Embryonic facial prominence (tissue), 1 donor: ENCODE data around the gene BANP.
"Not testable (repeated sequence)": the region's sequence is repeated elsewhere in the genome, so short reads cannot be mapped to it uniquely, and the experiment has no call there.

Source experiments
- DNase-seq: peaks from one replicate; pipeline ENCODE4 v3.0.0-alpha.2; 2016; ENCODE audit errors: extremely low spot score

BANP gene

GRCh38 chr16:87996962-87997880, 46.0 kb downstream of the BANP start:
- DNase-seq, result no peak

- not testable (repeated sequence) for DNase-seq
These were observed 47.1 kb downstream of the BANP start for GRCh38 chr16:87998184-87998793.

- DNase-seq, result not testable (repeated sequence)
These were observed 47.8 kb downstream of the BANP start for GRCh38 chr16:87998992-87999391.

- no peak for DNase-seq
These were observed 51.0 kb downstream of the BANP start for GRCh38 chr16:88002211-88002610.

GRCh38 chr16:88002749-88003148, 51.5 kb downstream of the BANP start:
- DNase-seq, result no peak

GRCh38 chr16:88003316-88003715, 52.1 kb downstream of the BANP start:
- no peak for DNase-seq

- DNase-seq, result no peak
These were observed 52.5 kb downstream of the BANP start for GRCh38 chr16:88003736-88004135.

- no peak for DNase-seq
These were observed 53.2 kb downstream of the BANP start for GRCh38 chr16:88004391-88004790.

- DNase-seq, result no peak
These were observed 53.9 kb downstream of the BANP start for GRCh38 chr16:88005181-88005581.

- no peak for DNase-seq
These were observed 54.7 kb downstream of the BANP start for GRCh38 chr16:88005968-88006367.

GRCh38 chr16:88007321-88007731, 56.1 kb downstream of the BANP start:
- no peak for DNase-seq

- DNase-seq, result no peak
These were observed 57.6 kb downstream of the BANP start for GRCh38 chr16:88008840-88009239.

- DNase-seq, result no peak
These were observed 58.5 kb downstream of the BANP start for GRCh38 chr16:88009563-88010342.

- DNase-seq, result no peak
These were observed 59.2 kb downstream of the BANP start for GRCh38 chr16:88010343-88010967.

GRCh38 chr16:88010968-88011483, 59.8 kb downstream of the BANP start:
- no peak for DNase-seq

- DNase-seq, result no peak
These were observed 61.1 kb downstream of the BANP start for GRCh38 chr16:88012360-88012759.

GRCh38 chr16:88013091-88013609, 61.9 kb downstream of the BANP start:
- DNase-seq, result no peak

GRCh38 chr16:88013766-88014251, 62.6 kb downstream of the BANP start:
- no peak for DNase-seq

GRCh38 chr16:88014252-88014781, 63.1 kb downstream of the BANP start:
- no peak for DNase-seq

- DNase-seq, result no peak
These were observed 63.9 kb downstream of the BANP start for GRCh38 chr16:88014954-88015805.
